ENCODE data around the gene EXOC7. TPM values are rescaled to one million over a fixed set of nuclear protein-coding genes. Genes with fewer than 3 reads are reported as not detected.
"Not testable (repeated sequence)": the region's sequence is repeated elsewhere in the genome, so short reads cannot be mapped to it uniquely, and the experiment has no call there.

EXOC7 gene
- total and polyA plus RNA-seq, 2 of the 8 experiments (the other 6 are each of a cell fraction or from before 2014, with no cell fraction given), result 77.1 to 92.6 TPM

- H3K4me2 ChIP-seq (ENCODE audit: insufficient read depth in 1 of 2, low read depth in 2 of 2, low read length in 2 of 2); H3K14ac ChIP-seq (ENCODE audit: insufficient read length); H3K79me2 ChIP-seq (ENCODE audit: control insufficient read depth in 1 of 2, insufficient read depth in 2 of 2, low read length in 2 of 2); H2AK5ac ChIP-seq (ENCODE audit: low read depth, low read length); H4K91ac ChIP-seq (replicated peaks; ENCODE audit: insufficient read length, low read length); H3K79me1 ChIP-seq (ENCODE audit: low read depth, low read length); H3K23me2 ChIP-seq (ENCODE audit: low read depth, low read length); H3K27me3 ChIP-seq (replicated peaks in 1 of 4; ENCODE audit: control insufficient read depth in 3 of 4, extremely low read depth in 1 of 4, insufficient read depth in 3 of 4, low read length in 3 of 4); H3K4ac ChIP-seq (replicated peaks; ENCODE audit: insufficient read length, low read depth, low read length); H3K18ac ChIP-seq (ENCODE audit: extremely low read depth, low read length); H2AFZ ChIP-seq (ENCODE audit: low read length); H2BK20ac ChIP-seq (ENCODE audit: low read length); H4K5ac ChIP-seq (ENCODE audit: insufficient read length, low read depth, low read length); DNase-seq (ENCODE audit: low read depth in 1 of 2, low spot score in 2 of 2); H4K8ac ChIP-seq (ENCODE audit: extremely low read depth, insufficient read depth, low read length); H3K23ac ChIP-seq (ENCODE audit: insufficient read length); H2BK12ac ChIP-seq (ENCODE audit: low read depth, low read length); H2BK5ac ChIP-seq (ENCODE audit: low read depth, low read length); H3K9me3 ChIP-seq (ENCODE audit: insufficient read depth in 2 of 2, low read depth in 1 of 2, low read length in 1 of 2); FAIRE-seq; H3K27ac ChIP-seq (ENCODE audit: low read depth, low read length); H2BK15ac ChIP-seq (ENCODE audit: low read length); H3K9ac ChIP-seq (replicated peaks in 1 of 4; ENCODE audit: extremely low read depth in 1 of 4, low read depth in 3 of 4, low read length in 3 of 4); H3K4me3 ChIP-seq (ENCODE audit: extremely low read depth in 1 of 4, insufficient read depth in 2 of 4, low read depth in 3 of 4, low read length in 4 of 4); CTCF ChIA-PET (ENCODE audit: partially characterized antibody); POLR2A ChIA-PET (ENCODE audit: partially characterized antibody); H4K20me1 ChIP-seq (replicated peaks in 1 of 2; ENCODE audit: control insufficient read depth in 1 of 2, insufficient read depth in 2 of 2, low read length in 2 of 2); H3K56ac ChIP-seq (replicated peaks; ENCODE audit: insufficient read length, low read depth, low read length); H2BK120ac ChIP-seq (replicated peaks; ENCODE audit: low read depth, low read length): not testable (repeated sequence)
- 97% methylated on average over 11 of the region's 11 CpGs; no CpG with 5 or more reads in 1 of the 2 experiments for WGBS, 2 experiments (ENCODE audit: extremely low coverage in 1 of 2, insufficient coverage in 1 of 2, insufficient read length in 1 of 2, insufficient replicate concordance in 2 of 2, low coverage in 1 of 2, low lambda C conversion rate in 2 of 2, missing lambda C conversion rate in 1 of 2)
- peaks cover 0 to 12% (median 3%) of the 10 kb centered on the region in 4 experiments; a peak in 4 of 7 replicates for H3K4me1 ChIP-seq (replicated peaks in 1 of 4; ENCODE audit: control insufficient read depth in 3 of 4, insufficient read depth in 4 of 4, low read length in 3 of 4)
- peaks cover 39 to 92% (median 75%) of the 10 kb centered on the region in 4 experiments for H3K36me3 ChIP-seq (ENCODE audit: control insufficient read depth in 2 of 4, insufficient read depth in 4 of 4, low read length in 3 of 4)
Measured at GRCh38 chr17:76044475-76045007, 59.0 kb downstream of the EXOC7 start.

GRCh38 chr17:76042868-76043267 lies 60.7 kb downstream of the EXOC7 start:
- H3K9me3 ChIP-seq (ENCODE audit: insufficient read depth in 2 of 2, low read depth in 1 of 2, low read length in 1 of 2); DNase-seq (ENCODE audit: low read depth in 1 of 2, low spot score in 2 of 2); H3K4me3 ChIP-seq (ENCODE audit: extremely low read depth in 1 of 4, insufficient read depth in 2 of 4, low read depth in 3 of 4, low read length in 4 of 4); H2AK5ac ChIP-seq (ENCODE audit: low read depth, low read length); H3K18ac ChIP-seq (ENCODE audit: extremely low read depth, low read length); H4K8ac ChIP-seq (ENCODE audit: extremely low read depth, insufficient read depth, low read length); H3K4ac ChIP-seq (replicated peaks; ENCODE audit: insufficient read length, low read depth, low read length); H4K20me1 ChIP-seq (replicated peaks in 1 of 2; ENCODE audit: control insufficient read depth in 1 of 2, insufficient read depth in 2 of 2, low read length in 2 of 2); H2AFZ ChIP-seq (ENCODE audit: low read length); H3K14ac ChIP-seq (ENCODE audit: insufficient read length); H3K27me3 ChIP-seq (replicated peaks in 1 of 4; ENCODE audit: control insufficient read depth in 3 of 4, extremely low read depth in 1 of 4, insufficient read depth in 3 of 4, low read length in 3 of 4); H3K9ac ChIP-seq (replicated peaks in 1 of 4; ENCODE audit: extremely low read depth in 1 of 4, low read depth in 3 of 4, low read length in 3 of 4); H2BK12ac ChIP-seq (ENCODE audit: low read depth, low read length); H4K5ac ChIP-seq (ENCODE audit: insufficient read length, low read depth, low read length); H3K56ac ChIP-seq (replicated peaks; ENCODE audit: insufficient read length, low read depth, low read length); H3K79me2 ChIP-seq (ENCODE audit: control insufficient read depth in 1 of 2, insufficient read depth in 2 of 2, low read length in 2 of 2); H4K91ac ChIP-seq (replicated peaks; ENCODE audit: insufficient read length, low read length); H3K79me1 ChIP-seq (ENCODE audit: low read depth, low read length); H3K27ac ChIP-seq (ENCODE audit: low read depth, low read length); H3K23ac ChIP-seq (ENCODE audit: insufficient read length); H2BK5ac ChIP-seq (ENCODE audit: low read depth, low read length); H3K4me2 ChIP-seq (ENCODE audit: insufficient read depth in 1 of 2, low read depth in 2 of 2, low read length in 2 of 2); H2BK15ac ChIP-seq (ENCODE audit: low read length); H2BK120ac ChIP-seq (replicated peaks; ENCODE audit: low read depth, low read length); FAIRE-seq; H2BK20ac ChIP-seq (ENCODE audit: low read length); H3K23me2 ChIP-seq (ENCODE audit: low read depth, low read length): not testable (repeated sequence)
- Histone ChIP-seq H3K4me1 (replicated peaks in 1 of 4; ENCODE audit: control insufficient read depth in 3 of 4, insufficient read depth in 4 of 4, low read length in 3 of 4) (peaks cover 0 to 12% (median 2%) of the 10 kb centered on the region in 4 experiments; a peak in 3 of 7 replicates), H3K36me3 (ENCODE audit: control insufficient read depth in 2 of 4, insufficient read depth in 4 of 4, low read length in 3 of 4) (peaks cover 40 to 87% (median 68%) of the 10 kb centered on the region in 4 experiments)
- ChIA-PET CTCF (ENCODE audit: partially characterized antibody) (interaction anchor here (0.6 to 2.3 kb wide), 4 partner anchors 10 to 42 kb away, joined by 3 to 11 read pairs (median 4); no protein-coding TSS in a partner anchor), POLR2A (ENCODE audit: partially characterized antibody) (interaction anchor here (0.6 to 1.0 kb wide), 2 partner anchors 30 to 64 kb away, joined by 3 read pairs; partner anchors contain the start of genes ACOX1 and TEN1)
- 91% methylated on average over 3 of the region's 3 CpGs; no CpG with 5 or more reads in 1 of the 2 experiments for WGBS, 2 experiments (ENCODE audit: extremely low coverage in 1 of 2, insufficient coverage in 1 of 2, insufficient read length in 1 of 2, insufficient replicate concordance in 2 of 2, low coverage in 1 of 2, low lambda C conversion rate in 2 of 2, missing lambda C conversion rate in 1 of 2)

Data from H1 (cell line).